GM12878 (cell line): ENCODE results near the gene ZNF878. TPM values are rescaled to one million over a fixed set of nuclear protein-coding genes. Genes with fewer than 3 reads are reported as not detected.

Experiments
- ATAC-seq: fragments of 200-7000 bp; cut with Tn5 transposase; 3 replicates; pipeline ENCODE4 v1.9.1; 2020; ENCODE audit warnings: mild to moderate bottlenecking, moderate library complexity
- BruUV-seq: library from RNA; stranded (reverse); fragments of 400-500 nt; replicated peaks from 2 replicates; lab custom pipeline; 2021; lab: Mats Ljungman, UMichigan
- CTCF ChIA-PET: fragments of 300-600 bp; sonication (Branson Sonifier 250); formaldehyde crosslinking; extraction: SDS; loops from one replicate; lab custom pipeline; 2021; ENCODE audit warnings: inconsistent platforms; lab: Yijun Ruan, JAX
- POLR2A ChIA-PET: fragments of 350-600 bp; formaldehyde crosslinking; extraction: SDS; loops from one replicate; lab custom pipeline; 2021; ENCODE audit warnings: inconsistent platforms; lab: Charles Lee
- RAD21 ChIA-PET: fragments of 300-600 bp; sonication (Branson Sonifier 250); formaldehyde crosslinking; loops from one replicate; lab custom pipeline; 2023; ENCODE audit warnings: antibody characterized with exemption; ENCODE audit not compliant: unreplicated experiment; lab: Charles Lee
- SMC1A ChIA-PET: fragments of 300-600 bp; sonication (Branson Sonifier 250); formaldehyde crosslinking; loops from one replicate; lab custom pipeline; 2023; ENCODE audit not compliant: unreplicated experiment, uncharacterized antibody; lab: Charles Lee
- DNase-seq: peaks from one replicate; pipeline ENCODE4 v3.0.0-alpha.2; 2011; ENCODE audit warnings: low read depth, low spot score
- FAIRE-seq: peaks from 3 replicates; lab custom pipeline; 2011; peaks lifted over from hg19 to GRCh38; lab: Jason Lieb, UNC
- H2AFZ ChIP-seq: 2 replicates; pipeline ENCODE4 v1.6.0; 2011; ENCODE audit warnings: low read depth, low read length, control low read depth; ENCODE audit not compliant: control insufficient read depth
- H3K27ac ChIP-seq: 2 replicates; pipeline ENCODE4 v1.5.1; 2011; ENCODE audit warnings: control low read depth; ENCODE audit not compliant: control insufficient read depth, insufficient read depth
- H3K27me3 ChIP-seq, 2 experiments: replicated peaks in 1 of 2; 2 replicates each; pipeline versions ENCODE4 v1.6.0 to v1.6.1; 2011; ENCODE audit warnings: low read length in 1 of 2; ENCODE audit not compliant: control insufficient read depth in 2 of 2, insufficient read depth in 2 of 2
- H3K36me3 ChIP-seq, 2 experiments: 2 replicates each; pipeline ENCODE4 v1.5.1; 2011; ENCODE audit warnings: low read length in 1 of 2; ENCODE audit not compliant: control insufficient read depth in 2 of 2, insufficient read depth in 2 of 2
- H3K4me1 ChIP-seq: 2 replicates; pipeline ENCODE4 v1.6.1; 2011; ENCODE audit warnings: mild to moderate bottlenecking, low read length, moderate library complexity, mixed read lengths; ENCODE audit not compliant: control insufficient read depth, insufficient read depth
- H3K4me2 ChIP-seq: 2 replicates; pipeline ENCODE4 v1.6.0; 2011; ENCODE audit warnings: control low read depth; ENCODE audit not compliant: control insufficient read depth, insufficient read depth
- H3K4me3 ChIP-seq: fragments of 200-600 bp; sonication (generic); 2 replicates; pipeline ENCODE4 v1.5.1; 2016
- H3K79me2 ChIP-seq: 2 replicates; pipeline ENCODE4 v1.6.0; 2011; ENCODE audit warnings: low read length; ENCODE audit not compliant: control insufficient read depth, insufficient read depth
- H3K9ac ChIP-seq: 2 replicates; pipeline ENCODE4 v1.8.0; 2011; ENCODE audit warnings: low read length, control low read depth, mixed read lengths; ENCODE audit not compliant: control insufficient read depth, insufficient read depth
- H3K9me3 ChIP-seq: replicated peaks from 3 replicates; pipeline ENCODE4 v1.5.1; 2011; ENCODE audit warnings: mild to moderate bottlenecking, low read length; ENCODE audit not compliant: control insufficient read depth, insufficient read depth
- H4K20me1 ChIP-seq: 2 replicates; pipeline ENCODE4 v1.6.0; 2011; ENCODE audit not compliant: control insufficient read depth, insufficient read depth
- ASH2L ChIP-seq: fragments of 300-600, 200-600 bp; sonication (generic); IDR thresholded peaks from 2 replicates; pipeline ENCODE4 v1.6.1; 2017; ENCODE audit warnings: low read depth, mild to moderate bottlenecking, borderline replicate concordance
- EGR1 ChIP-seq, 2 experiments: IDR thresholded peaks; 1 replicate in 1 of 2; 2 replicates in 1 of 2; pipeline ENCODE4 v1.6.1; 2011 to 2012; ENCODE audit warnings: low read depth in 2 of 2, low read length in 2 of 2, borderline replicate concordance in 1 of 2, mild to moderate bottlenecking in 1 of 2, moderate library complexity in 1 of 2
- FOXK2 ChIP-seq: fragments of 450-650 bp; IDR thresholded peaks from 2 replicates; pipeline ENCODE4 v1.6.1; 2017; ENCODE audit warnings: mild to moderate bottlenecking, moderate library complexity
- IRF5 ChIP-seq: fragments of 450-650 bp; IDR thresholded peaks from 2 replicates; pipeline ENCODE4 v1.6.1; 2017; ENCODE audit warnings: borderline replicate concordance
- JUND ChIP-seq: IDR thresholded peaks from 2 replicates; pipeline ENCODE4 v1.6.1; 2012; ENCODE audit warnings: low read depth, mild to moderate bottlenecking, low read length, improper control_type of control experiment, moderate library complexity
- PAX5 ChIP-seq: IDR thresholded peaks from 2 replicates; pipeline ENCODE4 v1.6.1; 2011; ENCODE audit warnings: low read depth, low read length, borderline replicate concordance
- PRDM15 ChIP-seq: fragments of 450-650 bp; formaldehyde crosslinking; IDR thresholded peaks from 2 replicates; pipeline ENCODE4 v1.4.0; 2020; ENCODE audit warnings: mild to moderate bottlenecking, moderate library complexity
- RUNX3 ChIP-seq: IDR thresholded peaks from 2 replicates; pipeline ENCODE4 v1.6.1; 2012; ENCODE audit warnings: low read length, inconsistent platforms
- SREBF1 ChIP-seq: IDR thresholded peaks from 2 replicates; pipeline ENCODE4 v1.6.1; 2012; ENCODE audit warnings: mild to moderate bottlenecking, low read length
- STAT1 ChIP-seq: fragments of 450-650 bp; conservative IDR thresholded peaks from 2 replicates; pipeline ENCODE4 v1.6.1; 2014; ENCODE audit warnings: antibody characterized with exemption, mild to moderate bottlenecking
- ZNF217 ChIP-seq: fragments of 450-650 bp; IDR thresholded peaks from 2 replicates; pipeline ENCODE4 v1.6.1; 2017; ENCODE audit warnings: antibody characterized with exemption, mild to moderate bottlenecking
- ZNF384 ChIP-seq: IDR thresholded peaks from 2 replicates; pipeline ENCODE4 v1.6.1; 2012; ENCODE audit warnings: low read depth, mild to moderate bottlenecking, low read length, improper control_type of control experiment, borderline replicate concordance
- ZNF622 ChIP-seq: fragments of 450-650 bp; IDR thresholded peaks from 2 replicates; pipeline ENCODE4 v1.6.1; 2017; ENCODE audit warnings: mild to moderate bottlenecking, inconsistent platforms
- WGBS: methylation state at CpG from one replicate; pipeline ENCODE4 v1.1.6; 2016; ENCODE audit warnings: low lambda C conversion rate; ENCODE audit not compliant: insufficient replicate concordance, insufficient coverage; ENCODE audit errors: missing lambda C conversion rate; 5-methylcytosine and 5-hydroxymethylcytosine counted together
- in situ Hi-C: fragments of 300-500 bp; cut with MboI; formaldehyde crosslinking; loops from 9 replicates; pipeline ENCODE4 v1.14.3; 2018; ENCODE audit warnings: mixed read lengths
- intact Hi-C: fragments of 100-400 bp; cut with micrococcal nuclease; formaldehyde crosslinking; loops from one replicate; pipeline ENCODE4 v1.14.2; 2022; ENCODE audit not compliant: unreplicated experiment
- polyA plus RNA-seq, 11 experiments: library from polyadenylated mRNA; depleted of rRNA in 4 of 11; unstranded in 6 of 11; stranded (reverse) in 5 of 11; fragments of >200 nt; fragmentation: Nextera tagmentation in 4 of 11; fragmentation: Illumina TruSeq in 1 of 11; extraction: Ambion mirVana in 4 of 11; extraction: Trizol in 1 of 11; gene quantifications; 1 replicate in 1 of 11; 2 replicates in 10 of 11; pipeline versions ENCODE4 v1.2.1 to v1.2.3, GENCODE V29; 2011 to 2016; ENCODE audit warnings: inconsistent platforms in 2 of 11, missing spikeins in 2 of 11, low read depth in 1 of 11
- total RNA-seq, 4 experiments: library from RNA; depleted of rRNA in 3 of 4; stranded (reverse); fragments of >200 nt in 3 of 4; fragmentation: Illumina TruSeq in 1 of 4; extraction: Trizol in 1 of 4; gene quantifications; 2 replicates each; pipeline versions ENCODE4 v1.2.1 to v1.2.3, GENCODE V29; 2013 to 2021
- TF ChIP-seq, protein P1 (sequence below): fragments of 450-650 bp; IDR thresholded peaks from 2 replicates; pipeline ENCODE4 v1.6.1; 2014; ENCODE audit warnings: mild to moderate bottlenecking
- TF ChIP-seq, protein P2 (sequence below): IDR thresholded peaks from 2 replicates; pipeline ENCODE4 v1.6.1; 2012; ENCODE audit warnings: low read depth, low read length, improper control_type of control experiment

Gene ZNF878
- total and polyA plus RNA-seq, 10 of the 15 experiments (the other 5 are each of a cell fraction or from before 2014, with no cell fraction given) = 0.24 to 1.3 (median 0.71) TPM

GRCh38 chr19:12092956-12093355 lies 40.2 kb upstream of the ZNF878 start (continued):
- TF ChIP-seq IRF5 = no peak

DNA sequence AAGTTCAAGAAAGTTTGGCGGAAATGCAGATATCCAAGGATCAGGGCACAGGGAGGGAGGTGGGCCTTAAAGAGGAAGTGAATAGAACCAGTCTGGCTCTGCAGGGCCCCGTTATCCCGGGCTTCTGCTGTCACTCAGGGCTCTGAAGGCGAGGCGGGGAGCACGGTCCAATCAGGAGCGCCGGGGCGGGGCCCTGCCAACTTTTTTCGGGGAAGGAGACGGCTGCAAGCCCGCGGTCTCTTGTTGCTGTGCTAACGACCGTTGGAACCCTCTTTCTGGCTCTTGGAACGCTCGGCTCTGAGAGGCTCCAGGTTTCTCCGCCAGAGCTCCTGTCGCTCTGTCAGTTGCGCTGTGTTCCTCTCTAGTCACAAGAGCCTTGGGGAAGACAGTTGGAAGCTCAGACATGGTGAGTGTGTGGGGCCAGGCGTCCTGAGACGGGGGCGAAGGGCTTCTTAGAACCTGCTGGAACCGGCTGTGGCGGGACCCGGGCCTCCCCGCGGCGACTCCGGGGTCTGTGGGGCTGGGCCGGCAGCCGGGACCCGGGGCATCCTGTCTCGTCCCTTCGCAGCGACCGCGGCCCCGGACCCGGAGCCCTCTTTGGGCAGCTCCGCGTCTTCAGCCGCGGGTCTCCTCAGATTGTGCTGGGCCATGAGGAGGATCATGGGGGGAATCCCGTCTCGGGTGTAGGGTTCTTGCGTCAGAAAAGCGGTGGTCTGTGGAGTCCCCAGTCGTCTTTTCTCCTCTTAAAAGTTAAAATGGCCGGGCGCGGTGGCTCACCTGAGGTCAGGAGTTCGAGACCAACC lies 39.5 kb upstream of the ZNF878 start:
- DNase-seq (peak; percentile 16), ATAC-seq (peak; percentile 74), FAIRE-seq (no peak)
- H3K79me2 ChIP-seq = no peaks in the 10 kb centered on the region
- in situ Hi-C loops (no loop called here), intact Hi-C loops (no loop called here)
- H3K27me3 ChIP-seq = no peaks in the 10 kb centered on the region
- H3K36me3 ChIP-seq = no peaks in the 10 kb centered on the region
- H3K9ac ChIP-seq = peak overlapping the region; percentile 71
- ChIA-PET RAD21 (no interaction called here), POLR2A (interaction anchor here (0.5 to 0.6 kb wide), 2 partner anchors 206 to 787 kb away, joined by 3 read pairs; no protein-coding TSS in a partner anchor), SMC1A (interaction anchor here (2.0 kb wide), 1 partner anchor 168 kb away, joined by 5 read pairs; the partner anchor contains the start of gene ZNF700), CTCF (interaction anchor here (2.4 to 4.1 kb wide), 3 partner anchors 45 to 168 kb away, joined by 22 to 33 read pairs (median 26); partner anchors contain the start of genes ZNF20 and ZNF700)
- H4K20me1 ChIP-seq = no peaks in the 10 kb centered on the region
- WGBS = 1% methylated on average over 53 of the region's 53 CpGs
- peak overlapping the region; percentile 68 for H3K27ac ChIP-seq
- peak overlapping the region; percentile 52 for H3K4me3 ChIP-seq
- H3K9me3 ChIP-seq = peaks cover 4% of the 10 kb centered on the region; the same call in 2 of the 3 replicates
- H2AFZ ChIP-seq = peak overlapping the region; percentile 72
- TSS peak; percentile 87 for BruUV-seq
- H3K4me1 ChIP-seq = no peaks in the 10 kb centered on the region
- peak overlapping the region; percentile 65 for H3K4me2 ChIP-seq
- TF ChIP-seq FOXK2 = no peak
- no peak for TF ChIP-seq ASH2L
- no peak for TF ChIP-seq ZNF384
- no peak for TF ChIP-seq PAX5
- no peak for TF ChIP-seq RUNX3
- TF ChIP-seq ZNF622 = no peak
- TF ChIP-seq STAT1 = no peak
- TF ChIP-seq SREBF1 = no peak
- TF ChIP-seq, protein P1, sequence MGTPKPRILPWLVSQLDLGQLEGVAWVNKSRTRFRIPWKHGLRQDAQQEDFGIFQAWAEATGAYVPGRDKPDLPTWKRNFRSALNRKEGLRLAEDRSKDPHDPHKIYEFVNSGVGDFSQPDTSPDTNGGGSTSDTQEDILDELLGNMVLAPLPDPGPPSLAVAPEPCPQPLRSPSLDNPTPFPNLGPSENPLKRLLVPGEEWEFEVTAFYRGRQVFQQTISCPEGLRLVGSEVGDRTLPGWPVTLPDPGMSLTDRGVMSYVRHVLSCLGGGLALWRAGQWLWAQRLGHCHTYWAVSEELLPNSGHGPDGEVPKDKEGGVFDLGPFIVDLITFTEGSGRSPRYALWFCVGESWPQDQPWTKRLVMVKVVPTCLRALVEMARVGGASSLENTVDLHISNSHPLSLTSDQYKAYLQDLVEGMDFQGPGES = no peak
- TF ChIP-seq EGR1 (IDR thresholded peaks at IDR 0.05; ENCODE audit: borderline replicate concordance in 1 of 2, low read depth in 2 of 2, low read length in 2 of 2) = no peak
- TF ChIP-seq PRDM15 (CRISPR knock-in tag) = no peak
- no peak for TF ChIP-seq ZNF217
- TF ChIP-seq JUND = no peak
- TF ChIP-seq, protein P2, sequence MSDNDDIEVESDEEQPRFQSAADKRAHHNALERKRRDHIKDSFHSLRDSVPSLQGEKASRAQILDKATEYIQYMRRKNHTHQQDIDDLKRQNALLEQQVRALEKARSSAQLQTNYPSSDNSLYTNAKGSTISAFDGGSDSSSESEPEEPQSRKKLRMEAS = no peak
